HG03060 (cell line): Measurements from ENCODE around the gene PTTG1IP.
"Not testable (repeated sequence)": the region's sequence is repeated elsewhere in the genome, so short reads cannot be mapped to it uniquely, and the experiment has no call there.

Experiments used
- ATAC-seq: cut with Tn5 transposase; IDR thresholded peaks from one replicate; pipeline ENCODE4 v1.9.1; 2021; ENCODE audit warnings: low read depth, moderate number of reproducible peaks; ENCODE audit not compliant: unreplicated experiment

The PTTG1IP gene

GRCh38 chr21:44873356-44874239 is at the start of gene PTTG1IP:
TSS of gene PTTG1IP (minus strand) at chr21:44873690. CDS start at chr21:44873616, 74 bp downstream.
- ATAC-seq = peak; percentile 67

GRCh38 chr21:44921928-44922327 is 48.4 kb upstream of the PTTG1IP start:
- ATAC-seq = no peak

GRCh38 chr21:44920694-44921604 is 47.5 kb upstream of the PTTG1IP start, which contains the start of gene ITGB2:
TSS of gene ITGB2 (minus strand) at chr21:44920899. CDS start at chr21:44910782, 10,117 bp downstream.
- ATAC-seq = no peak

- no peak for ATAC-seq
Observed at GRCh38 chr21:44919913-44920693, 46.6 kb upstream of the PTTG1IP start.

GRCh38 chr21:44919111-44919912 is 45.8 kb upstream of the PTTG1IP start:
- no peak for ATAC-seq

DNA sequence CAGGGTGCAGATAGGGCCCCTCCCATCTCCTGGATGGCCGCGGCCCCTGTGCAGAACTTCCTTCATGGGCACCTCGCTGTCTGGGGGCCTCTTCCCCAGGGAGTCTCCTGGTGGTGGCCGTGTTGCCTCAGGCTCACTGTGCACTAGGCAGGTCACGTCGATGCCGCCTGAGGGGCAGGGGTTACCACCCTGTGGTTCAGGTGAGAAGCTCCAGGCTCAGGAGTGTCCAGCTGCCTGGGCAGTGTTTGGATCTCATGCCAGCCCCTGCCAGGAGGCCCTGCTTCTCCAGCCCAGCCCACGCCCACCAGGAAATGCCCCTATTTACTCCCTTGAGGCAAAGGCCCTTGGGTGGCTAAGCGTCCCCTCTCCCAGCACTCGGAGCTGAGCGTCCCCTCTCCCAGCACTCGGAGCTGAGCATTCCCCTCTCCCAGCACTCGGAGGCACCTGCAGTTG is 45.1 kb upstream of the PTTG1IP start:
- ATAC-seq = no peak

- ATAC-seq = no peak
Observed at GRCh38 chr21:44918107-44918470, 44.6 kb upstream of the PTTG1IP start.

DNA sequence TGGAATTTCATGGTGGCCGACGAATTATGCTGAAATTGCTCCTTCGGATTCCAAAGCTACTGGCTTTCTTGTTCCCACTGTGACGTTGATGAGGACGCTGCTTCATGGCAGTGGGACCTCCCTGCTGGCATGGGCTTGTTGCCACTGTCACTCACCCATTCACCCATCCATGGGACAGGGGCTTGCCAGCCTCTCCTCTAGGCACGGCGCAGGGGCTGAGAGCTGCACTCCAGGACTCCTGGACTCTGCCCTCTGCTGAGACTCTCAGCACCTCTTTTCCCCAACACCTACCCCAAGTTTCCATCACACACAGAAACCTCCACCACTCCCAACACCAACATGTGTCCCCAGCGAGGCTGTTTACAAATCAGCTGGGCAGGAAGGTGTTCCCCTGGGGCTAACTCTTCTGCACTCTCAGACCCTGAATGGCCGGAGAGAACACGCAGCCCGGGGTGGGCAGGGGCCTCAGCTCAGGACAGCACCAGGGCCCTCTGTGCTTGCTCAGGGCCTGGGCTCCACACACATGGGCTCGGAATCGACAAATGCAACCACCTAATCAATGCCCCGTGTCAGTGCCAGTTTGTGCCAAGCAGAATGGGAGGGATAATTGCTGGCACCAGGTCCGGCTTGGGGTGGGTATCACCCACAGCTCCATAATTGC is 44.1 kb upstream of the PTTG1IP start:
- no peak for ATAC-seq

DNA sequence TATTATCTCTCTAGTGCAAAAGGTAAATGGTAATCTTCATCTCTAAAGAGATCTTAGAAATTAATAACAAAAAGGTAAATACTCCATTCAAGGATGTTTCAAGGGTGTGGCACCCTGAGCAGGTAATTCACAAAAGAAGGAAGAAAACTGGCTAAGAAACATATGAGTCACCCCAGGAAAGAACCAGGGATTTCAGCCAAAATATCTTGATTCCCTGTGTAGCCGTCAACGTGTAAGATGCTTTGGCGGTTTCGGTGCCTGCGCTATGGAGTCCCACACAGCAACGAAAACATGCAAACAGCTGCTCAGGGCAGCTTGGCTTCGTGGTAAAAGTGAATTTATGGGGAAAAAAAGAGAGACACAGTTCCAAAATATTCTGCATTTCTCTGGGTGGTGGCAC is 43.5 kb upstream of the PTTG1IP start:
- ATAC-seq = no peak

DNA sequence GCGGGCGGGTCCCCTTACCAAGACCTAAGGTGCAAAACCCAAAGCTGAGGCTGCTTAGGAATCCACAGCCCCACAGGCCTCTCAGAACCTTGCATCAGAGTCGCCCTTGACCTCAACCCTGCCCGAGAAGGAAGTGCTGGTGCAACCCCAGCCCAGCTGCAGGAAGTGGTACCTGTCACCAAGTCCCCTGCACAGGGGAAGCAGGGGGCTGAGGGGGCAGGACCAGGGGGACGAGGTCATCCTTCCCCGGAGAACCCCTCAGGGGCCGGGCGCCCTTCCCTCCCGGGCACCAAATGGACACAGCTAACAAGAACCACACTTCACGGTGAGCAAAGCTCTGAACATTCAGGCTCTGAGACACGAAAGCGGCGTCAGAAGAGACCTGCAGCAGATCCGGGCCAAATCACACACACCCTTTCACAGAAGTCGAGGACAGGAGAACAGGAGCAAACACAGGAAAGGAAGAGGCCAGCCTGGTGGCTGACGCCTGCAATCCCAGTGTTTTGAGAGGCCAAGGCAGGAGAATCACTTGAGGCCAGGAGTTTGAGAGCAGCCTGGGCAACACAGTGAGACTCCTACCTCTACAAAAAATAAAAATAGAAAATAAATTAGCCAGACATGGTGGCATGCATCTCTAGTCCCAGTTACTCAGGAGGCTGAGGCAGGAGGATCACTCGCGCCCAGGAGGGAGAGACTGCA is 40.8 kb upstream of the PTTG1IP start:
- ATAC-seq = no peak

- no peak for ATAC-seq
Observed at GRCh38 chr21:44913425-44914175, 40.1 kb upstream of the PTTG1IP start.

DNA sequence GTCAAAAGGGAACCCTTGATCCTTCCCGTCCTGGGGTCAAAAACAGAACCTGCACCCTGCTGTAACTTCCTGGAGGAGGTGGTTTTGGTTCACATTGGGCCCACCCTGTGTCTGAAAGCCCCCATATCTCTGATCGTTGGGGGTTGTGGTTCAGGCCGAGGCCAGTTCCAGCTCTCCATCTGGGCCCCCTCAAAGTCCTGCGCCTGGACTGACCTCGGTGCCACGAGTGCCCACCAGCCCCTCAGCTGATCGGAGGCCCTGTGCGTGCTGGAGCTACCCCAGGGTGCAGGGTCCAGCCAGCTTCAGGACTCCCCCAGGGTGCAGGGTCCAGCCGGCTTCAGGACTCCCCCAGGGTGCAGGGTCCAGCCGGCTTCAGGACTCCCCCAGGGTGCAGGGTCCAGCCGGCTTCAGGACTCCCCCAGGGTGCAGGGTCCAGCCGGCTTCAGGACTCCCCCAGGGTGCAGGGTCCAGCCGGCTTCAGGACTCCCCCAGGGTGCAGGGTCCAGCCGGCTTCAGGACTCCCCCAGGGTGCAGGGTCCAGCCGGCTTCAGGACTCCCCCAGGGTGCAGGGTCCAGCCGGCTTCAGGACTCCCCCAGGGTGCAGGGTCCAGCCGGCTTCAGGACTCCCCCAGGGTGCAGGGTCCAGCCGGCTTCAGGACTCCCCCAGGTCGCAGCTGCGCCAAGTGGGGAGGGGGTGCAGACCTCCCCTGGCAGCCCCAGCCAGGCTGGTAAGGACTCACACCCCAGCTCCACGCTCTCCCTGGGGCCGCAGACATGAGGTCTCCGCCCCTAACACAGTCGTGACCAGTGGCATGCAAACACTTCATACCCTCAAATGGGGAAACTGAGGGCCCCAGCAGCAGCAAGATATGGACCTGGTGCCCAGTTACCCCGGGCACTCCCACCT is 39.3 kb upstream of the PTTG1IP start:
- not testable (repeated sequence) for ATAC-seq

- ATAC-seq = no peak
Observed at GRCh38 chr21:44912158-44912473, 38.6 kb upstream of the PTTG1IP start.

DNA sequence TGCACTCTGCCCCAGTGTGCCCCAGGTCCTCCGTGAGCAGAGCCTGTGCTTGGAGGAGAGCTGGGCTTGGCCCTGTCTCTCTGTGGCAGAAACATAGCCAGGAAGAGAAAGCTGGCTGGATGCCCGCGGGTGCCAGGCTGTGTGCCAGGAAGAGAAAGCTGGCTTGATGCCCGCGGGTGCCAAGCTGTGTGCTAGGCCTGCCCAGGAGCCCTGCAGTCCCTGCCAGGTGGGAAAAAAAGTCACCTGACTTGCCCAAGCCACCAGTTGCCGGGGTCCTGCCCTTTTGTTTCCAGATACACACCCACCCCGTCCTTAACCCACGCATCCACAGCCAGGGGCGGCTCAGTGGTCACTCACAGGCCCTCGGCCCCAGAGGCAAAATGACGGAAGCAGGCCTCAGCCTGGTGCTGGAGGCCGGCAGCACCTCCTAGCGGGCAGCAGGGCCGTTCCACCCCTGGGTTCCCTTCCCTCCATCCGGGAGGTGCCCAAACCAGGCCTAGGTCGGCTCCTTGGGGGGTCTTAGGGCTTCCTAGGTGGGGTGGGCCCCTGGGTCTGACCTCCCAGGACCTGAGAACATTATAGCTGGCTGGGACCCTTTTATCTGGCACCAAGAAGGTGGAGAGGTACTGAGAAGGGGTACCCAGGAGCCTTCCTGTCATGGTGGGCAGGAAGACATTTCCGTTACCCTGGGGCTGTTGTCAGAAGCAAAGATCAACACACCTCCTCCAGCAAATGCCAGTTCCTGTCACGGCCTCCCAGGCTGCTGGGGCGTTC is 38.1 kb upstream of the PTTG1IP start:
- no peak for ATAC-seq

DNA sequence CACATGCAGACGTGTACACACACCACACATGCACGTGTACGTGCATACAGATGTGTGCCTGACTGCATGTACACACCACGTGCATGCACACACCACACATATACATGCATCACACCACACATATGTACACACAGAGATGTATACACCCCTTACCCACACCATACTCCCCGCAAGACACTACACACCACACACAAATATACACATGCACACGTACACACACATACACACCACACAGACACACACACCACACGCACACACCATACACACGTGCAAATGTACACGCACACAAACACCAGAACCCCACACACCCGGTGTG is 37.5 kb upstream of the PTTG1IP start:
- ATAC-seq = no peak
